ENCODE measurements around the gene LDB3. TPM values are rescaled to one million over a fixed set of nuclear protein-coding genes. Genes with fewer than 3 reads are reported as not detected.

LDB3 gene
- total and polyA plus RNA-seq, 2 of the 4 experiments (the other 2 are of a cell fraction): 0.36 to 2.6 TPM

DNA sequence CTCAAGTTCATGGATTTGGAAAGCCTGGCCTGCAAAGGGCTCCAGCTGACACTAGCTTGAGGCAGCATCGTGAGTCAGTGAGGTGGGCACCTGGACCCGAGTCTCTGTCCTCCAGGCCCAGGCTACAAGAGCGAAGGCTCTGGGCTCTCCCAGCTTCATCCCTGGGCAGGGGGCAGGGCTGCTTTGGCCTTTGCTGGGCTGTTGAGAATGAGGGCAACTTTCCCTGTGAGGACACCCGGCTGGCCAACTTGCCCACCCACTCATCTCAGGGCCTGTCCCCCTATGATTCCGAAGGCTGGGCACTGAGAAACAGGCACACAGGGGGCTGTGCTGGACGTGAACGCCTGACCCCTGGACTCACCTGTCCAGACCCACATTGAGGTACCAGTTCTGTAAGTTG, 24.4 kb downstream of the LDB3 start:
- Histone ChIP-seq H3K27ac (ENCODE audit: insufficient read depth, low read length) (no peak overlapping the region), H2BK15ac (ENCODE audit: low read depth, low read length) (no peak overlapping the region), H2BK120ac (ENCODE audit: low read depth, low read length) (no peak overlapping the region), H3K4me3 (ENCODE audit: insufficient read depth, low read depth, low read length) (no peak overlapping the region), H3K36me3 (ENCODE audit: control insufficient read depth, insufficient read depth, low read length) (no peaks in the 10 kb centered on the region), H3K56ac (ENCODE audit: extremely low read depth, insufficient read depth, low read length) (no peak overlapping the region), H3K18ac (ENCODE audit: low read depth, low read length) (no peak overlapping the region), H3K4me1 (ENCODE audit: control insufficient read depth, insufficient read depth, low read length) (peaks cover 13% of the 10 kb centered on the region), H4K5ac (ENCODE audit: low read depth, low read length) (no peak overlapping the region), H2AK9ac (replicated peaks; ENCODE audit: low read depth, low read length, poor library complexity) (no peak overlapping the region), H4K8ac (ENCODE audit: low read depth in 2 of 2, low read length in 2 of 2) (no peak overlapping the region), H2AFZ (replicated peaks; ENCODE audit: low read length, poor library complexity) (no peak overlapping the region), H3K9me1 (ENCODE audit: insufficient read depth, low read length) (peaks cover 9% of the 10 kb centered on the region), H4K20me1 (ENCODE audit: insufficient read depth, low read length) (no peaks in the 10 kb centered on the region), H3K4ac (ENCODE audit: low read depth, low read length) (no peak overlapping the region), H2AK5ac (ENCODE audit: low read depth, low read length) (no peak overlapping the region), H3K4me2 (ENCODE audit: low read depth, low read length) (no peak overlapping the region), H3K27me3 (ENCODE audit: control insufficient read depth, insufficient read depth, low read length) (no peaks in the 10 kb centered on the region), H4K91ac (ENCODE audit: insufficient read depth, low read depth, low read length) (no peak overlapping the region), H2BK5ac (ENCODE audit: low read depth, low read length, poor library complexity, severe bottlenecking) (no peak overlapping the region), H2BK20ac (ENCODE audit: low read depth, low read length) (no peak overlapping the region), H3K9me3 (ENCODE audit: control insufficient read depth, insufficient read depth, low read length) (no peaks in the 10 kb centered on the region), H3K9ac (ENCODE audit: low read depth, low read length) (no peak overlapping the region), H3K23ac (ENCODE audit: low read depth, low read length) (no peak overlapping the region), H3K14ac (replicated peaks; ENCODE audit: low read depth, low read length) (no peak overlapping the region), H3K79me1 (ENCODE audit: low read depth in 1 of 2, low read length in 2 of 2) (no peaks in the 10 kb centered on the region)
- TF ChIP-seq, protein P1, sequence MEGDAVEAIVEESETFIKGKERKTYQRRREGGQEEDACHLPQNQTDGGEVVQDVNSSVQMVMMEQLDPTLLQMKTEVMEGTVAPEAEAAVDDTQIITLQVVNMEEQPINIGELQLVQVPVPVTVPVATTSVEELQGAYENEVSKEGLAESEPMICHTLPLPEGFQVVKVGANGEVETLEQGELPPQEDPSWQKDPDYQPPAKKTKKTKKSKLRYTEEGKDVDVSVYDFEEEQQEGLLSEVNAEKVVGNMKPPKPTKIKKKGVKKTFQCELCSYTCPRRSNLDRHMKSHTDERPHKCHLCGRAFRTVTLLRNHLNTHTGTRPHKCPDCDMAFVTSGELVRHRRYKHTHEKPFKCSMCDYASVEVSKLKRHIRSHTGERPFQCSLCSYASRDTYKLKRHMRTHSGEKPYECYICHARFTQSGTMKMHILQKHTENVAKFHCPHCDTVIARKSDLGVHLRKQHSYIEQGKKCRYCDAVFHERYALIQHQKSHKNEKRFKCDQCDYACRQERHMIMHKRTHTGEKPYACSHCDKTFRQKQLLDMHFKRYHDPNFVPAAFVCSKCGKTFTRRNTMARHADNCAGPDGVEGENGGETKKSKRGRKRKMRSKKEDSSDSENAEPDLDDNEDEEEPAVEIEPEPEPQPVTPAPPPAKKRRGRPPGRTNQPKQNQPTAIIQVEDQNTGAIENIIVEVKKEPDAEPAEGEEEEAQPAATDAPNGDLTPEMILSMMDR (conservative IDR thresholded peaks at IDR 0.05; ENCODE audit: low read depth, low read length): no peak
- TF ChIP-seq SMC3 (IDR thresholded peaks at IDR 0.05; ENCODE audit: low read depth, low read length) (no peak), POLR2A (IDR thresholded peaks at IDR 0.05; ENCODE audit: low read depth, low read length) (no peak), RFX5 (IDR thresholded peaks at IDR 0.05; ENCODE audit: low read depth, low read length) (no peak), CEBPB (IDR thresholded peaks at IDR 0.05; ENCODE audit: low read depth, low read length) (no peak), RCOR1 (IDR thresholded peaks at IDR 0.05; ENCODE audit: insufficient replicate concordance, low read length) (no peak), RAD21 (IDR thresholded peaks at IDR 0.05; ENCODE audit: low read length) (no peak), MAZ (IDR thresholded peaks at IDR 0.05; ENCODE audit: borderline replicate concordance, low read depth, low read length) (no peak), MAFK (IDR thresholded peaks at IDR 0.05; ENCODE audit: low read depth, low read length) (no peak), MXI1 (IDR thresholded peaks at IDR 0.05; ENCODE audit: borderline replicate concordance, low read depth, low read length) (no peak), FOS (IDR thresholded peaks at IDR 0.05; ENCODE audit: low read depth, low read length) (no peak), CHD1 (IDR thresholded peaks at IDR 0.05; ENCODE audit: low read depth, low read length) (no peak), NFE2L2 (IDR thresholded peaks at IDR 0.05; ENCODE audit: low read depth, low read length) (no peak), BHLHE40 (IDR thresholded peaks at IDR 0.05; ENCODE audit: low read depth, low read length) (no peak)
- TF ChIP-seq, protein P2, sequence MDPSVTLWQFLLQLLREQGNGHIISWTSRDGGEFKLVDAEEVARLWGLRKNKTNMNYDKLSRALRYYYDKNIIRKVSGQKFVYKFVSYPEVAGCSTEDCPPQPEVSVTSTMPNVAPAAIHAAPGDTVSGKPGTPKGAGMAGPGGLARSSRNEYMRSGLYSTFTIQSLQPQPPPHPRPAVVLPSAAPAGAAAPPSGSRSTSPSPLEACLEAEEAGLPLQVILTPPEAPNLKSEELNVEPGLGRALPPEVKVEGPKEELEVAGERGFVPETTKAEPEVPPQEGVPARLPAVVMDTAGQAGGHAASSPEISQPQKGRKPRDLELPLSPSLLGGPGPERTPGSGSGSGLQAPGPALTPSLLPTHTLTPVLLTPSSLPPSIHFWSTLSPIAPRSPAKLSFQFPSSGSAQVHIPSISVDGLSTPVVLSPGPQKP (IDR thresholded peaks at IDR 0.05; ENCODE audit: borderline replicate concordance, low read depth, low read length): no peak
- TF ChIP-seq, protein P3, sequence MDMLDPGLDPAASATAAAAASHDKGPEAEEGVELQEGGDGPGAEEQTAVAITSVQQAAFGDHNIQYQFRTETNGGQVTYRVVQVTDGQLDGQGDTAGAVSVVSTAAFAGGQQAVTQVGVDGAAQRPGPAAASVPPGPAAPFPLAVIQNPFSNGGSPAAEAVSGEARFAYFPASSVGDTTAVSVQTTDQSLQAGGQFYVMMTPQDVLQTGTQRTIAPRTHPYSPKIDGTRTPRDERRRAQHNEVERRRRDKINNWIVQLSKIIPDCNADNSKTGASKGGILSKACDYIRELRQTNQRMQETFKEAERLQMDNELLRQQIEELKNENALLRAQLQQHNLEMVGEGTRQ (IDR thresholded peaks at IDR 0.05; ENCODE audit: low read depth, low read length): no peak
- no peak for DNase-seq
- POLR2A ChIA-PET (ENCODE audit: unreplicated experiment): no interaction called here
- intact Hi-C loops (cut with micrococcal nuclease): loop anchor here (1.0 to 2.0 kb wide), 2 partner anchors 207 to 246 kb away; no protein-coding TSS in a partner anchor
- dilution Hi-C loops (cut with HindIII; ENCODE audit: low sequenced_read_pairs, unreplicated experiment): no loop called here
- 100% methylated on average over 1 of the region's 7 CpGs; no CpG with 5 or more reads in 1 of the 2 experiments for whole genome bisulfite sequencing, 2 experiments (ENCODE audit: extremely low coverage in 2 of 2, insufficient read length in 1 of 2)
- CTCF ChIA-PET: interaction anchor here (0.6 to 1.6 kb wide), 4 partner anchors 18 to 452 kb away, joined by 3 to 12 read pairs (median 4); no protein-coding TSS in a partner anchor
- ATAC-seq (ENCODE audit: low read depth): no peak
- no TSS peak for BruUV-seq (replicated peaks)
- in situ Hi-C loops (cut with MboI; ENCODE audit: low sequenced_read_pairs): no loop called here

Measured in IMR-90 (cell line).